Transverse colon (tissue), 4 donors: Measurements from ENCODE around the gene SDK1.

Source experiments
- CTCF ChIP-seq, 5 experiments: fragments of 200-600 bp in 3 of 5; fragments of 450-650 bp in 2 of 5; sonication (generic) in 3 of 5; IDR thresholded peaks; 1 replicate in 2 of 5; 2 replicates in 3 of 5; pipeline ENCODE4 v1.5.1; 2016 to 2017; ENCODE audit warnings: antibody characterized with exemption in 5 of 5, inconsistent platforms in 3 of 5, mild to moderate bottlenecking in 2 of 5, moderate library complexity in 1 of 5
- EP300 ChIP-seq: sonication (generic); formaldehyde crosslinking; IDR thresholded peaks from one replicate; pipeline ENCODE4 v1.6.1; 2017; ENCODE audit warnings: antibody characterized with exemption, low read depth
- POLR2A ChIP-seq: fragments of 450-650 bp; IDR thresholded peaks from one replicate; pipeline ENCODE4 v1.6.1; 2016; ENCODE audit warnings: antibody characterized with exemption, mild to moderate bottlenecking, moderate library complexity
- POLR2AphosphoS5 ChIP-seq, 3 donors: sonication (generic); formaldehyde crosslinking; IDR thresholded peaks; one replicate each; pipeline ENCODE4 v1.6.1; 2016; ENCODE audit warnings: antibody characterized with exemption in 3 of 3

GRCh38 chr7:4107839-4108238 is 806.8 kb downstream of the SDK1 start:
- TF ChIP-seq EP300 (no peak), CTCF (IDR thresholded peaks at IDR 0.05) (no peak), POLR2A (no peak), POLR2AphosphoS5 (IDR thresholded peaks at IDR 0.05) (no peak)
